ENCODE data around the gene ENTPD7.

- TF ChIP-seq, protein P1, sequence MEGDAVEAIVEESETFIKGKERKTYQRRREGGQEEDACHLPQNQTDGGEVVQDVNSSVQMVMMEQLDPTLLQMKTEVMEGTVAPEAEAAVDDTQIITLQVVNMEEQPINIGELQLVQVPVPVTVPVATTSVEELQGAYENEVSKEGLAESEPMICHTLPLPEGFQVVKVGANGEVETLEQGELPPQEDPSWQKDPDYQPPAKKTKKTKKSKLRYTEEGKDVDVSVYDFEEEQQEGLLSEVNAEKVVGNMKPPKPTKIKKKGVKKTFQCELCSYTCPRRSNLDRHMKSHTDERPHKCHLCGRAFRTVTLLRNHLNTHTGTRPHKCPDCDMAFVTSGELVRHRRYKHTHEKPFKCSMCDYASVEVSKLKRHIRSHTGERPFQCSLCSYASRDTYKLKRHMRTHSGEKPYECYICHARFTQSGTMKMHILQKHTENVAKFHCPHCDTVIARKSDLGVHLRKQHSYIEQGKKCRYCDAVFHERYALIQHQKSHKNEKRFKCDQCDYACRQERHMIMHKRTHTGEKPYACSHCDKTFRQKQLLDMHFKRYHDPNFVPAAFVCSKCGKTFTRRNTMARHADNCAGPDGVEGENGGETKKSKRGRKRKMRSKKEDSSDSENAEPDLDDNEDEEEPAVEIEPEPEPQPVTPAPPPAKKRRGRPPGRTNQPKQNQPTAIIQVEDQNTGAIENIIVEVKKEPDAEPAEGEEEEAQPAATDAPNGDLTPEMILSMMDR (IDR thresholded peaks at IDR 0.05) = no peak
- no peak for TF ChIP-seq POLR2AphosphoS5 (IDR thresholded peaks at IDR 0.05)
- TF ChIP-seq EP300 (IDR thresholded peaks at IDR 0.05) = no peak
- TF ChIP-seq POLR2A (IDR thresholded peaks at IDR 0.05) = no peak
Measured at GRCh38 chr10:99674762-99675161, 15.5 kb downstream of the ENTPD7 start.

Measured in stomach (tissue), 4 donors.